Measurements from ENCODE around the gene FBRSL1.

- TF ChIP-seq, protein P1, sequence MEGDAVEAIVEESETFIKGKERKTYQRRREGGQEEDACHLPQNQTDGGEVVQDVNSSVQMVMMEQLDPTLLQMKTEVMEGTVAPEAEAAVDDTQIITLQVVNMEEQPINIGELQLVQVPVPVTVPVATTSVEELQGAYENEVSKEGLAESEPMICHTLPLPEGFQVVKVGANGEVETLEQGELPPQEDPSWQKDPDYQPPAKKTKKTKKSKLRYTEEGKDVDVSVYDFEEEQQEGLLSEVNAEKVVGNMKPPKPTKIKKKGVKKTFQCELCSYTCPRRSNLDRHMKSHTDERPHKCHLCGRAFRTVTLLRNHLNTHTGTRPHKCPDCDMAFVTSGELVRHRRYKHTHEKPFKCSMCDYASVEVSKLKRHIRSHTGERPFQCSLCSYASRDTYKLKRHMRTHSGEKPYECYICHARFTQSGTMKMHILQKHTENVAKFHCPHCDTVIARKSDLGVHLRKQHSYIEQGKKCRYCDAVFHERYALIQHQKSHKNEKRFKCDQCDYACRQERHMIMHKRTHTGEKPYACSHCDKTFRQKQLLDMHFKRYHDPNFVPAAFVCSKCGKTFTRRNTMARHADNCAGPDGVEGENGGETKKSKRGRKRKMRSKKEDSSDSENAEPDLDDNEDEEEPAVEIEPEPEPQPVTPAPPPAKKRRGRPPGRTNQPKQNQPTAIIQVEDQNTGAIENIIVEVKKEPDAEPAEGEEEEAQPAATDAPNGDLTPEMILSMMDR (IDR thresholded peaks at IDR 0.05) = no peak
- TF ChIP-seq EP300 (IDR thresholded peaks at IDR 0.05) (no peak), POLR2A (IDR thresholded peaks at IDR 0.05) (no peak)
Observed at GRCh38 chr12:132530851-132531250, 40.9 kb downstream of the FBRSL1 start.

Measured in ovary (tissue), 3 donors.